NCI-H2029 (cell line): ENCODE data around the gene PAX1.

Experiments
- DNase-seq: peaks from one replicate; lab custom pipeline; 2025; lab: John Stamatoyannopoulos, UW

PAX1 gene

GRCh38 chr20:21705575-21706260 is at the start of gene PAX1:
TSS of gene PAX1 (plus strand) at chr20:21705664. CDS start at chr20:21705713, 49 bp downstream.
- DNase-seq, result no peak

- DNase-seq, result no peak
These were observed 49.0 kb upstream of the PAX1 start for GRCh38 chr20:21656308-21657067.

GRCh38 chr20:21661488-21662055 is 43.9 kb upstream of the PAX1 start:
- no peak for DNase-seq

- no peak for DNase-seq
These were observed 42.0 kb upstream of the PAX1 start for GRCh38 chr20:21663465-21663864.

- DNase-seq, result no peak
These were observed 39.6 kb upstream of the PAX1 start for GRCh38 chr20:21665687-21666446.

- no peak for DNase-seq
These were observed 35.3 kb upstream of the PAX1 start for GRCh38 chr20:21670126-21670525.

- no peak for DNase-seq
These were observed 34.5 kb upstream of the PAX1 start for GRCh38 chr20:21670981-21671380.

- DNase-seq, result no peak
These were observed 28.2 kb upstream of the PAX1 start for GRCh38 chr20:21677261-21677660.

GRCh38 chr20:21677781-21678180 is 27.7 kb upstream of the PAX1 start:
- no peak for DNase-seq

- no peak for DNase-seq
These were observed 24.1 kb upstream of the PAX1 start for GRCh38 chr20:21681234-21681921.

GRCh38 chr20:21681922-21682318 is 23.5 kb upstream of the PAX1 start:
- no peak for DNase-seq

GRCh38 chr20:21682521-21682954 is 22.9 kb upstream of the PAX1 start:
- DNase-seq, result peak; percentile 70

GRCh38 chr20:21684671-21685070 is 20.8 kb upstream of the PAX1 start:
- no peak for DNase-seq

GRCh38 chr20:21685981-21686380 is 19.5 kb upstream of the PAX1 start:
- DNase-seq, result no peak

GRCh38 chr20:21693322-21693721 is 12.1 kb upstream of the PAX1 start:
- no peak for DNase-seq

GRCh38 chr20:21698494-21699215 is 6.8 kb upstream of the PAX1 start:
- DNase-seq, result no peak

- no peak for DNase-seq
These were observed 6.3 kb upstream of the PAX1 start for GRCh38 chr20:21699216-21699508.

GRCh38 chr20:21701171-21701876 is 4.1 kb upstream of the PAX1 start:
- no peak for DNase-seq

- no peak for DNase-seq
These were observed 3.4 kb upstream of the PAX1 start for GRCh38 chr20:21702016-21702415.

GRCh38 chr20:21702553-21703470 is 2.7 kb upstream of the PAX1 start:
- DNase-seq, result peak; percentile 48
